H1 (cell line): Measurements from ENCODE around the gene ZMAT1. TPM values are rescaled to one million over a fixed set of nuclear protein-coding genes. Genes with fewer than 3 reads are reported as not detected.

Experiments
- CTCF ChIA-PET: fragments of 300-600 bp; sonication (Branson Sonifier 250); formaldehyde crosslinking; loops from one replicate; lab custom pipeline; 2021; ENCODE audit not compliant: partially characterized antibody; lab: Charles Lee
- POLR2A ChIA-PET: fragments of 300-600 bp; sonication (Branson Sonifier 250); formaldehyde crosslinking; loops from one replicate; lab custom pipeline; 2021; ENCODE audit warnings: inconsistent platforms; ENCODE audit not compliant: partially characterized antibody; lab: Charles Lee
- DNase-seq, 2 experiments: peaks; one replicate each; pipeline versions ENCODE4 v3.0.0 to v3.0.0-alpha.2; 2010 to 2022; ENCODE audit warnings: low spot score in 2 of 2, low read depth in 1 of 2, mixed read lengths in 1 of 2
- FAIRE-seq: peaks from 2 replicates; lab custom pipeline; 2011; peaks lifted over from hg19 to GRCh38; lab: Jason Lieb, UNC
- H2AFZ ChIP-seq: 2 replicates; pipeline ENCODE4 v1.8.1; 2012; ENCODE audit warnings: low read length, inconsistent platforms
- H2AK5ac ChIP-seq: 2 replicates; pipeline ENCODE4 v1.6.1; 2013; ENCODE audit warnings: low read depth, low read length
- H2BK120ac ChIP-seq: replicated peaks from 2 replicates; pipeline ENCODE3; 2013; ENCODE audit warnings: low read depth, low read length, inconsistent platforms
- H2BK12ac ChIP-seq: 2 replicates; pipeline ENCODE4 v1.6.1; 2013; ENCODE audit warnings: low read depth, low read length
- H2BK15ac ChIP-seq: 2 replicates; pipeline ENCODE4 v1.6.1; 2013; ENCODE audit warnings: low read length
- H2BK20ac ChIP-seq: 2 replicates; pipeline ENCODE4 v1.6.1; 2013; ENCODE audit warnings: low read length
- H2BK5ac ChIP-seq: 2 replicates; pipeline ENCODE4 v1.6.1; 2013; ENCODE audit warnings: low read depth, low read length
- H3K14ac ChIP-seq: 2 replicates; pipeline ENCODE4 v1.6.1; 2013; ENCODE audit warnings: inconsistent platforms; ENCODE audit not compliant: insufficient read length
- H3K18ac ChIP-seq: 2 replicates; pipeline ENCODE4 v1.6.1; 2013; ENCODE audit warnings: low read length; ENCODE audit errors: extremely low read depth
- H3K23ac ChIP-seq: 2 replicates; pipeline ENCODE4 v1.6.1; 2013; ENCODE audit warnings: inconsistent platforms; ENCODE audit not compliant: insufficient read length
- H3K23me2 ChIP-seq: 2 replicates; pipeline ENCODE4 v1.6.1; 2013; ENCODE audit warnings: low read depth, low read length
- H3K27ac ChIP-seq: 2 replicates; pipeline ENCODE4 v1.6.1; 2011; ENCODE audit warnings: low read depth, low read length, inconsistent platforms
- H3K27me3 ChIP-seq, 4 experiments: replicated peaks in 1 of 4; 1 replicate in 1 of 4; 2 replicates in 3 of 4; pipeline versions ENCODE4 v1.6.1 to v1.8.1; 2011 to 2013; ENCODE audit warnings: low read length in 3 of 4, mild to moderate bottlenecking in 3 of 4, inconsistent platforms in 2 of 4, mixed read lengths in 2 of 4, moderate library complexity in 1 of 4; ENCODE audit not compliant: control insufficient read depth in 3 of 4, insufficient read depth in 3 of 4; ENCODE audit errors: extremely low read depth in 1 of 4
- H3K36me3 ChIP-seq, 4 experiments: 2 replicates each; pipeline versions ENCODE4 v1.6.1 to v1.8.1; 2011 to 2013; ENCODE audit warnings: mild to moderate bottlenecking in 4 of 4, low read length in 3 of 4, moderate library complexity in 2 of 4, control low read depth in 1 of 4, inconsistent platforms in 1 of 4; ENCODE audit not compliant: insufficient read depth in 4 of 4, control insufficient read depth in 2 of 4
- H3K4ac ChIP-seq: replicated peaks from 2 replicates; pipeline ENCODE3; 2013; ENCODE audit warnings: low read length, low read depth, mixed read lengths, inconsistent platforms; ENCODE audit not compliant: insufficient read length
- H3K4me1 ChIP-seq, 4 experiments: replicated peaks in 1 of 4; 1 replicate in 1 of 4; 2 replicates in 3 of 4; pipeline versions ENCODE4 v1.6.1 to v1.8.1; 2011 to 2013; ENCODE audit warnings: low read length in 3 of 4, inconsistent platforms in 2 of 4, mixed read lengths in 1 of 4; ENCODE audit not compliant: insufficient read depth in 4 of 4, control insufficient read depth in 3 of 4
- H3K4me2 ChIP-seq, 2 experiments: 2 replicates each; pipeline versions ENCODE4 v1.6.1 to v1.8.1; 2011 to 2013; ENCODE audit warnings: low read depth in 2 of 2, low read length in 2 of 2, control low read depth in 1 of 2, inconsistent platforms in 1 of 2, mild to moderate bottlenecking in 1 of 2; ENCODE audit not compliant: insufficient read depth in 1 of 2
- H3K4me3 ChIP-seq, 4 experiments: fragments of 200-600, 300-600 bp in 1 of 4; sonication (generic), shearing (Covaris generic), sonication (Bioruptor Twin) in 1 of 4; 2 replicates each; pipeline versions ENCODE4 v1.5.1 to v1.8.1; 2011 to 2016; ENCODE audit warnings: low read length in 4 of 4, low read depth in 3 of 4, control low read depth in 2 of 4, inconsistent platforms in 2 of 4, mild to moderate bottlenecking in 2 of 4, mixed read lengths in 1 of 4, moderate library complexity in 1 of 4; ENCODE audit not compliant: insufficient read depth in 2 of 4; ENCODE audit errors: extremely low read depth in 1 of 4
- H3K56ac ChIP-seq: replicated peaks from 2 replicates; pipeline ENCODE3; 2013; ENCODE audit warnings: low read depth, mild to moderate bottlenecking, mixed read lengths, low read length, inconsistent platforms; ENCODE audit not compliant: insufficient read length
- H3K79me1 ChIP-seq: 2 replicates; pipeline ENCODE4 v1.6.1; 2013; ENCODE audit warnings: low read depth, low read length, control low read depth
- H3K79me2 ChIP-seq, 2 experiments: 2 replicates each; pipeline versions ENCODE4 v1.6.1 to v1.8.1; 2012 to 2013; ENCODE audit warnings: low read length in 2 of 2, mild to moderate bottlenecking in 2 of 2, inconsistent platforms in 1 of 2; ENCODE audit not compliant: insufficient read depth in 2 of 2, control insufficient read depth in 1 of 2
- H3K9ac ChIP-seq, 4 experiments: replicated peaks in 1 of 4; 1 replicate in 1 of 4; 2 replicates in 3 of 4; pipeline versions ENCODE4 v1.6.1 to v1.8.1; 2011 to 2013; ENCODE audit warnings: low read depth in 3 of 4, low read length in 3 of 4, control low read depth in 2 of 4, mild to moderate bottlenecking in 2 of 4, moderate library complexity in 2 of 4, inconsistent platforms in 1 of 4; ENCODE audit errors: extremely low read depth in 1 of 4
- H3K9me3 ChIP-seq, 2 experiments: 2 replicates each; pipeline versions ENCODE4 v1.6.1 to v1.8.1; 2012 to 2013; ENCODE audit warnings: mild to moderate bottlenecking in 2 of 2, moderate library complexity in 2 of 2, control low read depth in 1 of 2, inconsistent platforms in 1 of 2, low read depth in 1 of 2, low read length in 1 of 2, mixed read lengths in 1 of 2; ENCODE audit not compliant: insufficient read depth in 2 of 2
- H4K20me1 ChIP-seq, 2 experiments: replicated peaks in 1 of 2; 2 replicates each; pipeline versions ENCODE3 to v1.8.1; 2011 to 2013; ENCODE audit warnings: inconsistent platforms in 2 of 2, low read length in 2 of 2, mild to moderate bottlenecking in 1 of 2; ENCODE audit not compliant: insufficient read depth in 2 of 2, control insufficient read depth in 1 of 2
- H4K5ac ChIP-seq: 2 replicates; pipeline ENCODE4 v1.6.1; 2013; ENCODE audit warnings: low read length, low read depth, mixed read lengths, inconsistent platforms; ENCODE audit not compliant: insufficient read length
- H4K8ac ChIP-seq: 2 replicates; pipeline ENCODE4 v1.8.0; 2013; ENCODE audit warnings: mild to moderate bottlenecking, moderate library complexity, low read length, inconsistent platforms; ENCODE audit not compliant: insufficient read depth; ENCODE audit errors: extremely low read depth
- H4K91ac ChIP-seq: replicated peaks from 2 replicates; pipeline ENCODE3; 2013; ENCODE audit warnings: low read length, mixed read lengths, inconsistent platforms; ENCODE audit not compliant: insufficient read length
- CEBPB ChIP-seq: IDR thresholded peaks from 2 replicates; pipeline ENCODE4 v1.6.1; 2012; ENCODE audit warnings: low read depth, low read length
- CTCF ChIP-seq, 3 experiments: IDR thresholded peaks; 1 replicate in 2 of 3; 2 replicates in 1 of 3; pipeline versions ENCODE4 v1.5.1 to v1.6.1; 2011; ENCODE audit warnings: low read length in 3 of 3, mild to moderate bottlenecking in 3 of 3, inconsistent platforms in 2 of 3, low read depth in 1 of 3, moderate library complexity in 1 of 3; ENCODE audit not compliant: insufficient read depth in 1 of 3; ENCODE audit errors: control extremely low read depth in 1 of 3
- EZH2 ChIP-seq: fragments of 200-600 bp; sonication (generic); IDR thresholded peaks from 2 replicates; pipeline ENCODE4 v1.7.1; 2012; ENCODE audit warnings: low read depth, mild to moderate bottlenecking, moderate library complexity, low read length, inconsistent platforms; ENCODE audit not compliant: severe bottlenecking
- HDAC2 ChIP-seq, 2 experiments: fragments of 300-600 bp in 1 of 2; sonication (generic) in 1 of 2; IDR thresholded peaks; 2 replicates each; pipeline ENCODE4 v1.6.1; 2011 to 2012; ENCODE audit warnings: low read depth in 2 of 2, low read length in 2 of 2, mild to moderate bottlenecking in 2 of 2, moderate library complexity in 2 of 2, borderline replicate concordance in 1 of 2, inconsistent platforms in 1 of 2
- MAX ChIP-seq: IDR thresholded peaks from 2 replicates; pipeline ENCODE4 v1.6.1; 2012; ENCODE audit warnings: inconsistent platforms
- NANOG ChIP-seq: IDR thresholded peaks from 2 replicates; pipeline ENCODE4 v1.6.1; 2011; ENCODE audit warnings: low read length, low read depth, mild to moderate bottlenecking, inconsistent platforms; ENCODE audit not compliant: insufficient read depth, poor library complexity, severe bottlenecking
- RAD21 ChIP-seq, 2 experiments: IDR thresholded peaks in 1 of 2; conservative IDR thresholded peaks in 1 of 2; 2 replicates each; pipeline ENCODE4 v1.6.1; 2011; ENCODE audit warnings: low read depth in 2 of 2, low read length in 2 of 2, improper control_type of control experiment in 1 of 2, inconsistent platforms in 1 of 2, mild to moderate bottlenecking in 1 of 2, moderate library complexity in 1 of 2
- RNF2 ChIP-seq: fragments of 200-900, 300-1000 bp; sonication (generic); IDR thresholded peaks from 2 replicates; pipeline ENCODE4 v1.7.1; 2016; ENCODE audit warnings: borderline replicate concordance, low read depth, mild to moderate bottlenecking, antibody characterized with exemption, low read length; ENCODE audit not compliant: poor library complexity, severe bottlenecking; ENCODE audit errors: missing control alignments
- SIRT6 ChIP-seq: IDR thresholded peaks from one replicate; pipeline ENCODE4 v1.7.1; 2012; ENCODE audit warnings: low read length, inconsistent platforms
- SP4 ChIP-seq: IDR thresholded peaks from 2 replicates; pipeline ENCODE4 v1.6.1; 2012; ENCODE audit warnings: low read length, inconsistent platforms
- whole genome bisulfite sequencing, 2 experiments: shearing (Covaris generic) in 1 of 2; methylation state at CpG; one replicate each; pipeline versions ENCODE4 v1.1.6 to v1.1.7; 2013 to 2015; ENCODE audit warnings: low lambda C conversion rate in 2 of 2, mixed read lengths in 2 of 2, inconsistent platforms in 1 of 2, low coverage in 1 of 2, missing lambda C conversion rate in 1 of 2; ENCODE audit not compliant: insufficient replicate concordance in 2 of 2, insufficient coverage in 1 of 2, insufficient read length in 1 of 2; ENCODE audit errors: extremely low coverage in 1 of 2, missing lambda C conversion rate in 1 of 2; 5-methylcytosine and 5-hydroxymethylcytosine counted together
- polyA plus RNA-seq, 7 experiments: library from polyadenylated mRNA; depleted of rRNA in 3 of 7; stranded (reverse) in 5 of 7; unstranded in 2 of 7; fragments of >200 nt in 5 of 7; fragments of 200-250 nt in 2 of 7; gene quantifications; 1 replicate in 5 of 7; 2 replicates in 1 of 7; 4 replicates in 1 of 7; pipeline versions ENCODE4 v1.2.1 to v1.2.3, GENCODE V29; 2011 to 2013; ENCODE audit warnings: missing spikeins in 2 of 7, mixed read lengths in 2 of 7
- total RNA-seq: library from RNA; stranded (reverse); fragmentation: NEBNext Ultra II Directional; extraction: Animal tissue kit (Norgen Biotek cat#: 25700); gene quantifications from 2 replicates; pipeline ENCODE4 v1.2.1, GENCODE V29; 2021

The ZMAT1 gene
- total and polyA plus RNA-seq, 2 of the 8 experiments (the other 6 are each of a cell fraction or from before 2014, with no cell fraction given): 1.3 to 1.4 TPM

- Histone ChIP-seq H4K5ac (no peak overlapping the region), H2BK5ac (no peak overlapping the region), H4K91ac (no peak overlapping the region), H3K4me2 (no peak overlapping the region), H3K56ac (no peak overlapping the region), H4K20me1 (no peaks in the 10 kb centered on the region), H3K4me1 (no peaks in the 10 kb centered on the region; a peak in 1 of 7 replicates), H2BK15ac (no peak overlapping the region), H2BK12ac (no peak overlapping the region), H3K9ac (no peak overlapping the region), H3K4ac (no peak overlapping the region), H3K9me3 (no peaks in the 10 kb centered on the region), H3K27me3 (peaks cover 0 to 4% (median under 1%) of the 10 kb centered on the region in 4 experiments; a peak in 3 of 7 replicates), H3K23ac (no peak overlapping the region), H3K79me2 (no peaks in the 10 kb centered on the region), H2BK20ac (no peak overlapping the region), H3K27ac (no peak overlapping the region), H3K79me1 (no peaks in the 10 kb centered on the region), H2BK120ac (no peak overlapping the region), H3K18ac (no peak overlapping the region), H3K4me3 (no peak overlapping the region), H4K8ac (no peak overlapping the region), H3K23me2 (no peaks in the 10 kb centered on the region), H2AK5ac (no peak overlapping the region), H2AFZ (no peak overlapping the region), H3K36me3 (no peaks in the 10 kb centered on the region), H3K14ac (no peak overlapping the region)
- WGBS, 2 experiments: 78% methylated on average over 1 of the region's 2 CpGs; no CpG with 5 or more reads in 1 of the 2 experiments
- CTCF ChIA-PET: no interaction called here
- POLR2A ChIA-PET: no interaction called here
- DNase-seq (no peak), FAIRE-seq (no peak)
- TF ChIP-seq HDAC2 (IDR thresholded peaks at IDR 0.05; ENCODE audit: borderline replicate concordance in 1 of 2, low read depth in 2 of 2, low read length in 2 of 2): no peak
- no peak for TF ChIP-seq RAD21 (IDR thresholded peaks at IDR 0.05 in 1 of 2, conservative IDR thresholded peaks at IDR 0.05 in 1 of 2; ENCODE audit: low read depth in 2 of 2, low read length in 2 of 2)
- no peak for TF ChIP-seq SIRT6
- no peak for TF ChIP-seq NANOG
- no peak for TF ChIP-seq CEBPB
- TF ChIP-seq MAX: no peak
- TF ChIP-seq SP4: no peak
- TF ChIP-seq CTCF (IDR thresholded peaks at IDR 0.05; ENCODE audit: control extremely low read depth in 1 of 3, insufficient read depth in 1 of 3, low read depth in 1 of 3, low read length in 3 of 3): no peak
- TF ChIP-seq RNF2: no peak
- TF ChIP-seq EZH2: no peak
Measured at GRCh38 chrX:101956556-101956955, 24.7 kb upstream of the ZMAT1 start.
